Measurements from ENCODE around the gene GPR153. TPM values are rescaled to one million over a fixed set of nuclear protein-coding genes. Genes with fewer than 3 reads are reported as not detected.

Gene GPR153
- total and polyA plus RNA-seq, 2 of the 13 experiments (the other 11 are each of a cell fraction or from before 2014, with no cell fraction given) = 0.22 to 0.31 TPM

- Histone ChIP-seq H3K79me2 (ENCODE audit: insufficient read depth, low read length) (no peaks in the 10 kb centered on the region), H4K20me1 (ENCODE audit: insufficient read depth, low read length) (no peaks in the 10 kb centered on the region), H3K27ac (ENCODE audit: extremely low read length, insufficient read depth, low read length) (no peak overlapping the region), H2AFZ (ENCODE audit: low read length) (no peak overlapping the region), H3K36me3 (replicated peaks in 1 of 2; ENCODE audit: control insufficient read depth in 1 of 2, insufficient read depth in 2 of 2, low read length in 2 of 2) (no peaks in the 10 kb centered on the region), H3K27me3 (ENCODE audit: control insufficient read depth in 1 of 2, insufficient read depth in 2 of 2, low read length in 2 of 2) (peaks cover 0 to 7% of the 10 kb centered on the region in 2 experiments; a peak in 4 of 5 replicates), H3K9me3 (ENCODE audit: low read length) (no peaks in the 10 kb centered on the region), H3K4me2 (ENCODE audit: low read depth, low read length) (no peak overlapping the region), H3K4me3 (replicated peaks in 1 of 3; ENCODE audit: insufficient read depth in 1 of 3, low read depth in 2 of 3, low read length in 3 of 3) (no peak overlapping the region), H3K4me1 (ENCODE audit: insufficient read depth, low read length) (peaks cover 30% of the 10 kb centered on the region), H3K9ac (ENCODE audit: insufficient read depth, low read depth, low read length) (no peak overlapping the region)
- DNase-seq (ENCODE audit: low spot score) (no peak), ATAC-seq (no peak), FAIRE-seq (no peak)
- TF ChIP-seq KAT2B (IDR thresholded peaks at IDR 0.05; ENCODE audit: borderline replicate concordance, low read depth, low read length) (no peak), ZNF781 (CRISPR knock-in tag; IDR thresholded peaks at IDR 0.05; ENCODE audit: borderline replicate concordance, not compliant biosample characterization) (no peak), MYC (CRISPR knock-in tag; IDR thresholded peaks at IDR 0.05; ENCODE audit: borderline replicate concordance) (no peak), ZNF234 (CRISPR knock-in tag; conservative IDR thresholded peaks at IDR 0.05) (no peak), ZSCAN21 (CRISPR knock-in tag; IDR thresholded peaks at IDR 0.05; ENCODE audit: borderline replicate concordance) (no peak)
- TF ChIP-seq, protein P1, sequence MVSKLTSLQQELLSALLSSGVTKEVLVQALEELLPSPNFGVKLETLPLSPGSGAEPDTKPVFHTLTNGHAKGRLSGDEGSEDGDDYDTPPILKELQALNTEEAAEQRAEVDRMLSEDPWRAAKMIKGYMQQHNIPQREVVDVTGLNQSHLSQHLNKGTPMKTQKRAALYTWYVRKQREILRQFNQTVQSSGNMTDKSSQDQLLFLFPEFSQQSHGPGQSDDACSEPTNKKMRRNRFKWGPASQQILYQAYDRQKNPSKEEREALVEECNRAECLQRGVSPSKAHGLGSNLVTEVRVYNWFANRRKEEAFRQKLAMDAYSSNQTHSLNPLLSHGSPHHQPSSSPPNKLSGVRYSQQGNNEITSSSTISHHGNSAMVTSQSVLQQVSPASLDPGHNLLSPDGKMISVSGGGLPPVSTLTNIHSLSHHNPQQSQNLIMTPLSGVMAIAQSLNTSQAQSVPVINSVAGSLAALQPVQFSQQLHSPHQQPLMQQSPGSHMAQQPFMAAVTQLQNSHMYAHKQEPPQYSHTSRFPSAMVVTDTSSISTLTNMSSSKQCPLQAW (CRISPR knock-in tag; IDR thresholded peaks at IDR 0.05) = no peak
- TF ChIP-seq, protein P2, sequence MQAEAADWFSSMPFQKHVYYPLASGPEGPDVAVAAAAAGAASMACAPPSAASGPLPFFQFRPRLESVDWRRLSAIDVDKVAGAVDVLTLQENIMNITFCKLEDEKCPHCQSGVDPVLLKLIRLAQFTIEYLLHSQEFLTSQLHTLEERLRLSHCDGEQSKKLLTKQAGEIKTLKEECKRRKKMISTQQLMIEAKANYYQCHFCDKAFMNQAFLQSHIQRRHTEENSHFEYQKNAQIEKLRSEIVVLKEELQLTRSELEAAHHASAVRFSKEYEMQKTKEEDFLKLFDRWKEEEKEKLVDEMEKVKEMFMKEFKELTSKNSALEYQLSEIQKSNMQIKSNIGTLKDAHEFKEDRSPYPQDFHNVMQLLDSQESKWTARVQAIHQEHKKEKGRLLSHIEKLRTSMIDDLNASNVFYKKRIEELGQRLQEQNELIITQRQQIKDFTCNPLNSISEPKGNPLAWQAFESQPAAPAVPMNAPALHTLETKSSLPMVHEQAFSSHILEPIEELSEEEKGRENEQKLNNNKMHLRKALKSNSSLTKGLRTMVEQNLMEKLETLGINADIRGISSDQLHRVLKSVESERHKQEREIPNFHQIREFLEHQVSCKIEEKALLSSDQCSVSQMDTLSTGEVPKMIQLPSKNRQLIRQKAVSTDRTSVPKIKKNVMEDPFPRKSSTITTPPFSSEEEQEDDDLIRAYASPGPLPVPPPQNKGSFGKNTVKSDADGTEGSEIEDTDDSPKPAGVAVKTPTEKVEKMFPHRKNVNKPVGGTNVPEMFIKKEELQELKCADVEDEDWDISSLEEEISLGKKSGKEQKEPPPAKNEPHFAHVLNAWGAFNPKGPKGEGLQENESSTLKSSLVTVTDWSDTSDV (CRISPR knock-in tag; IDR thresholded peaks at IDR 0.05) = no peak
- ChIA-PET POLR2A (no interaction called here), CTCF (ENCODE audit: low intra/inter-chr PET ratio, low total read pairs) (no interaction called here)
- no TSS peak for BruUV-seq (replicated peaks)
- WGBS (ENCODE audit: low lambda C conversion rate) = 94% methylated on average over 7 of the region's 7 CpGs
- intact Hi-C loops (cut with micrococcal nuclease; ENCODE audit: unreplicated experiment) = no loop called here
- in situ Hi-C loops (cut with HindIII; ENCODE audit: extremely low pct_ligation_motif_present, low pct_unique_long_range_greater_than_20kb) = no loop called here
Observed at GRCh38 chr1:6263716-6264115, 2.8 kb upstream of the GPR153 start.

Measured in HepG2 (cell line).